ENCODE measurements around the gene RREB1. TPM values are rescaled to one million over a fixed set of nuclear protein-coding genes. Genes with fewer than 3 reads are reported as not detected.

The RREB1 gene
- total and polyA plus RNA-seq, 3 donors from 2014 or later, result 30.0 to 79.2 (median 75.0) TPM

DNA sequence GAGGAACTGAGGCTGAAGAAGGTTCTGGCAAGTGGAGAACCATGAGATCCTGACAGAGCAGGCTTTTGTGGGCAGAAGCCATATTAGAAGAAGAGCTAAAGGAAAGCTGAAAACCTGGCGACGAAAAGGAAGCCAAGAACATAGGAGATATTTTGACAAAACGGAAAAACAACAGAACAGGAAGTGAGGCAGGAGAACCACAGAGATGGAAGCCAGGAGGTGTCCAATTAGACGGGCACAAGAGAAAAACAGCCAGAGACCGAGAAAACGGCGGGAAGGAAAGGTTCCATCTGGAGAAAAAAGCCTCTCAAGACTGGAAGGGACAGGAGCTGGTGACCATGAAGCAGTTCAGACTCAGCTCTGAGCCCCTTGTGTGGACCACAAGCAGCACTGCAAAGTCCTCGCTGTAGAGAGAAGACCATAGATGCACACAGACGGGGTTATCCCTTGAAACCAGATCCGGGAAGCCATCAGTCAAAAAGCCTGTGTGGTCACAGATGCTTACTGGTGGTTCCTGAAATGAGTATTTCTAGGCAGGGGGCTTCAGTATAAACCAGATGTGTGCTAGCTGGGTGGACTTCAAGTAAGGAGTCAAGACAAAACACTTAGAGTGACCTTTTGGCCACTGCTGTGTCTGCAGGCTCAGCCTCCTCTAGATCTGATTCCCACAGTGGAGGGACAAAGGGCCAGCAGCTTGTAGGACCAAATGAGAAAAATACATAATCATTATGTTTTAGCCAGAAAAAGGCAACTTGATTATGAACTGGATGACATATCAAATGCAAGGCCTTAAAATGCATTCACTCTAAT, 174.5 kb downstream of the RREB1 start:
- no peaks in the 10 kb centered on the region for H3K9me3 ChIP-seq
- no peak for TF ChIP-seq POLR2A (IDR thresholded peaks at IDR 0.05)
- TF ChIP-seq, protein P1, sequence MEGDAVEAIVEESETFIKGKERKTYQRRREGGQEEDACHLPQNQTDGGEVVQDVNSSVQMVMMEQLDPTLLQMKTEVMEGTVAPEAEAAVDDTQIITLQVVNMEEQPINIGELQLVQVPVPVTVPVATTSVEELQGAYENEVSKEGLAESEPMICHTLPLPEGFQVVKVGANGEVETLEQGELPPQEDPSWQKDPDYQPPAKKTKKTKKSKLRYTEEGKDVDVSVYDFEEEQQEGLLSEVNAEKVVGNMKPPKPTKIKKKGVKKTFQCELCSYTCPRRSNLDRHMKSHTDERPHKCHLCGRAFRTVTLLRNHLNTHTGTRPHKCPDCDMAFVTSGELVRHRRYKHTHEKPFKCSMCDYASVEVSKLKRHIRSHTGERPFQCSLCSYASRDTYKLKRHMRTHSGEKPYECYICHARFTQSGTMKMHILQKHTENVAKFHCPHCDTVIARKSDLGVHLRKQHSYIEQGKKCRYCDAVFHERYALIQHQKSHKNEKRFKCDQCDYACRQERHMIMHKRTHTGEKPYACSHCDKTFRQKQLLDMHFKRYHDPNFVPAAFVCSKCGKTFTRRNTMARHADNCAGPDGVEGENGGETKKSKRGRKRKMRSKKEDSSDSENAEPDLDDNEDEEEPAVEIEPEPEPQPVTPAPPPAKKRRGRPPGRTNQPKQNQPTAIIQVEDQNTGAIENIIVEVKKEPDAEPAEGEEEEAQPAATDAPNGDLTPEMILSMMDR (IDR thresholded peaks at IDR 0.05), result no peak
- no peaks in the 10 kb centered on the region for H3K27me3 ChIP-seq
- H3K36me3 ChIP-seq (ENCODE audit: low read depth, missing control alignments), result no peaks in the 10 kb centered on the region
- no peak for DNase-seq
- H3K4me1 ChIP-seq, result no peaks in the 10 kb centered on the region
- H3K4me3 ChIP-seq, result no peak overlapping the region
- 77 to 80% methylated on average over 10 of the region's 10 CpGs for WGBS, 2 donors
- no peak overlapping the region for H3K27ac ChIP-seq
- intact Hi-C loops (cut with DNase I; ENCODE audit: low total_unique reads), result no loop called here

DNA sequence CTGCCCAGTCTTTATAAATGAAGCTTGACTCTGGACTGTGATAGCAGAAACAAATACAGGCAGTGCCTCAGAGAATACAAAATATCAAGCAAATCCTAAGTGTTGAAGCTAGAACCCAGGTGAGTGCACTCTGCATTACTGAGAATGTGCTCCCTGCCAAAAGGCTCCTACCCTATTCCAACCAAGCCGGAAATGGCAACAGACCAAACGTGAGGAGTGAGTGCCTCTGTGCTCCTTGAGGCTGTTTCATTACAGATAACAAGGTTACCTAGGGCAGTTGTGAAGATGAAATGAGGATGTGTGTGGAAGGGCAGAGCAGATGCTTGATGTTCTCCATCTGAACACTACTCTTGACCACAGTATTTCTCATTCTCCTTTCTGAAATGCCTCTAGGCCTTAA, 175.9 kb downstream of the RREB1 start:
- no peaks in the 10 kb centered on the region for H3K4me1 ChIP-seq
- H3K36me3 ChIP-seq (ENCODE audit: low read depth, missing control alignments), result no peaks in the 10 kb centered on the region
- no peaks in the 10 kb centered on the region for H3K27me3 ChIP-seq
- no peak overlapping the region for H3K4me3 ChIP-seq
- H3K9me3 ChIP-seq, result no peaks in the 10 kb centered on the region
- 42 to 89% methylated on average over 2 of the region's 2 CpGs for WGBS, 2 donors
- DNase-seq, result no peak
- TF ChIP-seq POLR2A (IDR thresholded peaks at IDR 0.05), result no peak
- TF ChIP-seq, protein P1 (IDR thresholded peaks at IDR 0.05), result no peak
- intact Hi-C loops (cut with DNase I; ENCODE audit: low total_unique reads), result no loop called here
- H3K27ac ChIP-seq, result no peak overlapping the region

DNA sequence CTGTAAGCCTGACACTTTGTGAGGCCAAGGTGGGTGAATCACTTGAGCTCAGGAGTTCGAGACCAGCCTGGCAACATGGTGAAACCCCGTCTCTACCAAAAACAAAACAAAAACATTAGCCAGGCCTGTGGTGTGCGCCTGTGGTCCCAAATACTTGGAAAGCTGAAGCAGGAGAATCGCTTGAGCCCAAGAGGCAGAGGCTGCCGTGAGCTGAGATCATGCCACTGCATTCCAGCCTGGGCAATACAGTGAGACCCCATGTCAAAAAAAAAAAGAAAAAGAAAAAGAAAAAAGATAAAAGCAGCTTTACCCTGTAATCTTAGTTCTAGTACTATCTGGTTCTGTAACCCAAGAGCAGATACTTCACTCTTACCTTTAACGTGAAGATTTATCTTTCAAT, 177.7 kb downstream of the RREB1 start:
- no peaks in the 10 kb centered on the region for H3K9me3 ChIP-seq
- intact Hi-C loops (cut with DNase I; ENCODE audit: low total_unique reads), result no loop called here
- H3K27me3 ChIP-seq, result no peaks in the 10 kb centered on the region
- no peak for DNase-seq
- TF ChIP-seq POLR2A (IDR thresholded peaks at IDR 0.05), result no peak
- TF ChIP-seq, protein P1 (IDR thresholded peaks at IDR 0.05), result no peak
- no peak overlapping the region for H3K4me3 ChIP-seq
- H3K4me1 ChIP-seq, result no peaks in the 10 kb centered on the region
- H3K27ac ChIP-seq, result no peak overlapping the region
- 93 to 95% methylated on average over 6 of the region's 6 CpGs for whole genome bisulfite sequencing, 2 donors
- no peaks in the 10 kb centered on the region for H3K36me3 ChIP-seq (ENCODE audit: low read depth, missing control alignments)

DNA sequence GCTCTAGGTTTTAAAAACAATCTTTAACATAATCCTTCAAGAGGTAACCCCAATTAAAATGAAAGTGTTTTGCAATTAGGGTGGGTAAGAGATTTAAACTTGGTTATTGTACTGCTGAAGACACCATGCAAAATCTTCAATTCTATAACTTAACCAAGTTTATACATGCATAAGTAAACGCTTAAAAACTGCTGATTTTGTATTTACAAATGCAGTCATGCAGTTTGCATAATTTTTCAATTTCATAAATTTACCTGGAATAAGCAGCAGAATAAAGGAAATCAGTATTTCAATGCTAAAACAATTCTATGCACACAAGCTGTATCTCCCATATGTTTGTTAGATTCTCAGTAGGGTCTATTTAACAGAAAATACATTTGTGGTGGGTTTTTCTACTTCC, 182.3 kb downstream of the RREB1 start:
- TF ChIP-seq POLR2A (IDR thresholded peaks at IDR 0.05), result no peak
- TF ChIP-seq, protein P1 (IDR thresholded peaks at IDR 0.05), result no peak
- DNase-seq, result no peak
- 79 to 95% methylated on average over 1 of the region's 1 CpG for WGBS, 2 donors
- Histone ChIP-seq H3K27me3 (no peaks in the 10 kb centered on the region), H3K9me3 (no peaks in the 10 kb centered on the region), H3K27ac (no peak overlapping the region), H3K4me1 (no peaks in the 10 kb centered on the region), H3K36me3 (ENCODE audit: low read depth, missing control alignments) (no peaks in the 10 kb centered on the region), H3K4me3 (no peak overlapping the region)
- intact Hi-C loops (cut with DNase I; ENCODE audit: low total_unique reads), result no loop called here

Measured in testis (tissue), 3 donors.